K562 (cell line): ENCODE measurements around the gene SPOCK3.

Experiments
- EZH2 ChIP-seq: IDR thresholded peaks from 2 replicates; pipeline ENCODE4 v1.6.1; 2012; ENCODE audit warnings: low read depth, mild to moderate bottlenecking, inconsistent platforms, low read length, borderline replicate concordance
- JUND ChIP-seq, 2 experiments: IDR thresholded peaks; 2 replicates in 1 of 2; 3 replicates in 1 of 2; pipeline ENCODE4 v1.6.1; 2011; ENCODE audit warnings: borderline replicate concordance in 2 of 2, low read depth in 2 of 2, low read length in 2 of 2, improper control_type of control experiment in 1 of 2, missing biosample characterization in 1 of 2, missing genetic modification characterization in 1 of 2, missing genetic modification reagents in 1 of 2
- ZFPM2 ChIP-seq: fragments of 250-450 bp; sonication (Bioruptor Pico); IDR thresholded peaks from 2 replicates; pipeline ENCODE4 v1.5.1; 2022; ENCODE audit warnings: mild to moderate bottlenecking
- TF ChIP-seq, protein P1 (sequence below), 3 experiments: IDR thresholded peaks in 2 of 3; conservative IDR thresholded peaks in 1 of 3; 2 replicates each; pipeline ENCODE4 v1.5.1; 2011 to 2012; ENCODE audit warnings: low read length in 3 of 3, mild to moderate bottlenecking in 3 of 3, control low read depth in 2 of 3, improper control_type of control experiment in 1 of 3, inconsistent platforms in 1 of 3, low read depth in 1 of 3, mixed read lengths in 1 of 3, moderate library complexity in 1 of 3; ENCODE audit not compliant: insufficient read depth in 2 of 3

DNA sequence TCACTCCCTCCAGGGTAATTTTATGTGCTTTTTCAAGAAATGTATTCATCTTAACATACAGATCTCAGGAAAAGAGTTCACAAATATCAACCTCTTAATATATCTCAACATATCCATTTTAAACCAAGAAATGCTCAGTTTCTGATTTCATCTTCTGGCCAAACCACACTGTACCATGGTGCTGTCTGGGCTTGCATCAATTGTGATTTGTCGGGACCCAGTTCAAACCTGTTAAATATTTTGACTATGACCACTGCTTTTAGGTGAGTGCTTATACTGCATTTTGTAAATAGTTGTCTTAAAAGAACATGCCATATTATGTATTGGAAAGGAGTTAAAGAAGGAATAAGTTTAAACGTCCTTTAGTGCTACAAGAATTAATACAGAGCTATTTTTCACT is 352.1 kb downstream of the SPOCK3 start:
- TF ChIP-seq ZFPM2 (CRISPR knock-in tag) (no peak), EZH2 (no peak), JUND (IDR thresholded peaks at IDR 0.05; ENCODE audit: borderline replicate concordance, low read depth, low read length) (no peak), JUND (tag; IDR thresholded peaks at IDR 0.05; ENCODE audit: borderline replicate concordance, low read depth, low read length) (no peak)
- TF ChIP-seq, protein P1, sequence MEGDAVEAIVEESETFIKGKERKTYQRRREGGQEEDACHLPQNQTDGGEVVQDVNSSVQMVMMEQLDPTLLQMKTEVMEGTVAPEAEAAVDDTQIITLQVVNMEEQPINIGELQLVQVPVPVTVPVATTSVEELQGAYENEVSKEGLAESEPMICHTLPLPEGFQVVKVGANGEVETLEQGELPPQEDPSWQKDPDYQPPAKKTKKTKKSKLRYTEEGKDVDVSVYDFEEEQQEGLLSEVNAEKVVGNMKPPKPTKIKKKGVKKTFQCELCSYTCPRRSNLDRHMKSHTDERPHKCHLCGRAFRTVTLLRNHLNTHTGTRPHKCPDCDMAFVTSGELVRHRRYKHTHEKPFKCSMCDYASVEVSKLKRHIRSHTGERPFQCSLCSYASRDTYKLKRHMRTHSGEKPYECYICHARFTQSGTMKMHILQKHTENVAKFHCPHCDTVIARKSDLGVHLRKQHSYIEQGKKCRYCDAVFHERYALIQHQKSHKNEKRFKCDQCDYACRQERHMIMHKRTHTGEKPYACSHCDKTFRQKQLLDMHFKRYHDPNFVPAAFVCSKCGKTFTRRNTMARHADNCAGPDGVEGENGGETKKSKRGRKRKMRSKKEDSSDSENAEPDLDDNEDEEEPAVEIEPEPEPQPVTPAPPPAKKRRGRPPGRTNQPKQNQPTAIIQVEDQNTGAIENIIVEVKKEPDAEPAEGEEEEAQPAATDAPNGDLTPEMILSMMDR (IDR thresholded peaks at IDR 0.05 in 2 of 3, conservative IDR thresholded peaks at IDR 0.05 in 1 of 3; ENCODE audit: insufficient read depth in 2 of 3, low read depth in 1 of 3, low read length in 3 of 3): no peak
